NCI-H1436 (cell line): ENCODE results near the gene TNXB.
"Not testable (repeated sequence)": the region's sequence is repeated elsewhere in the genome, so short reads cannot be mapped to it uniquely, and the experiment has no call there.

Experiments used
- DNase-seq: peaks from one replicate; lab custom pipeline; 2025; lab: John Stamatoyannopoulos, UW

The TNXB gene

DNA sequence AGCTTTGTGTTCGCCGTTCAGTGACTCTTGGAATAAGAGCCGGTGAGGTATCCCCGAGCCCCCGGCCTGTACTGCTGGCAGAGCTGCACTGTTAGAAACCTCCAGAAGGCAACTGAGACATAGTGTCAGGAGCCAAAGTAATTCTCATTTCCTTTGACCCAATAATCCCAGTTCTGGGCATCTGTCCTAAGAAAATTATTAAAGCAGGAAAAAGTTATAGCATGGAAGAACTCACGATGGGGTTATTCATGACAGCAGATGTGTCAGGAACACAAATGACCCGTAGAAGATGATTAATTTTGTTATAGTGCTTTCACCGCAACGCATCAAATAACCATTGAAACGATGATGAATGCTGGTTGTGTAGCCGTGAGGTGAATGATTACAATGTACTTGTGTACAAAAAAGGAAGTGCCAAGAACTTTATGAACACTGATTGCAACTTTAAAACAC, 50.6 kb downstream of the TNXB start:
- DNase-seq: no peak

DNA sequence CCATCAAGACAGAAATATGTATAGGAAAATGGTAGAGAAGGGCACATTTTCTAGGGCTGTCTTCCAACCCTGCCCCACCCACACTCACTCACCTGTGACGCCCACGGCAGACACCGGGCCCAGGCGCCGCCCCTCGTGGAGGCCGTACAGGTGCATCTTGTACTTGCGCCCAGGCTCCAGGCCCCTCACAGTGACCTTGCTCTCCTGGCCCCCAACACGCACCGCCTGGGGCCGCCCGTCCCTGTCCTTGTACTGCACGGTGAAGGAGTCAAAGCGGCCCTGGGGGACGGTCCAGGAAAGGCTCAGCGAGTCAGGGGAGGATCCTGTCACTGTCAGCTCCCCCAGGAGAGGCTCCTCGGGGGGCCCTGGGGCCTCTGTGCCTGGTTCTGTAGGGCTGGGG, 51.2 kb downstream of the TNXB start:
- no peak for DNase-seq

GRCh38 chr6:32056254-32056653, 52.9 kb downstream of the TNXB start:
- no peak for DNase-seq

DNA sequence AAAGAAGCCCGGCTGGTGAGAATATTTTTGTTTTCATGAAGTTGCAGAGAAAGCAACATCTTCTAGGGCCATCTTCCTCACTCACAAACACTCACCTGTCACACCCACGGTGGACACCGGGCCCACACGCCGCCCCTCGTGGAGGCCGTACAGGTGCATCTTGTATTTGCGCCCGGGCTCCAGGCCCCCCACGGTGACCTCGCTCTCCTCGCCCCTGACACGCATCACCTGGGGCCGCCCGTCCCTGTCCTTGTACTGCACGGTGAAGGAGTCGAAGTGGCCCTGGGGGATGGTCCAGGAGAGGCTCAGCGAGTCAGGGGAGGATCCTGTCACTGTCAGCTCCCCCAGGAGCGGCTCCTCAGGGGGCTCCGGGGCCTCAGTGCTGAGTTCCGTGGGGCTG, 53.4 kb downstream of the TNXB start:
- not testable (repeated sequence) for DNase-seq

GRCh38 chr6:32053314-32053713, 55.8 kb downstream of the TNXB start:
- not testable (repeated sequence) for DNase-seq

DNA sequence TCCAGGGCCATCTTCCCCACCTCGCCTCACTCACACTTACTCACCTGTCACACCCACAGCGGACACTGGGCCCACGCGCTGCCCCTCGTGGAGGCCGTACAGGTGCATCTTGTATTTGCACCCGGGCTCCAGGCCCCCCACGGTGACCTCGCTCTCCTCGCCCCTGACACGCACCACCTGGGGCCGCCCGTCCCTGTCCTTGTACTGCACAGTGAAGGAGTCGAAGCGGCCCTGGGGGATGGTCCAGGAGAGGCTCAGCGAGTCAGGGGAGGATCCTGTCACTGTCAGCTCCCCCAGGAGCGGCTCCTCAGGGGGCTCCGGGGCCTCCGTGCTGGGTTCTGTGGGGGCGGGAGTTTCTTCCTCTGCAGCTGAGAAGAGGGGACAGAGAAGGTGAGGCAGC, 56.5 kb downstream of the TNXB start:
- not testable (repeated sequence) for DNase-seq

DNA sequence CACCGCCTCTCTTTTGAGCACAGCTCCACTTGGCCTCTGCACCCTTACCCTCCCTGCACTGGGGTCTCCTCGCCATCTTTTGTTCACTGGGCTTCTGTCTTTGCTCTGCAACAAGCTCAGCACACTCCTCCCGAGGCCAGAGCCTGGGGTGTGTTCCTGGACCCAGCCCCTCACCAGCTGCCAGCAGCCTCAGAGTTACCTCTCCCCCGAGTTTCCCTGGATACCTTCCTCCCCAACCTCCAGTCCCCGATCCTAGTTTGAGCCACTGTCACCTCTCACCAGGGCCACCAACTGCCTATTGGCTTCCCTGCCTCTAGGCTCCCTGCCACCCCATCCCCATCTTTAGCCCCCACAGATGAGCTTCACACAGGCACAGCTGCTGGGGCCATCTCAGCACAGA, 58.6 kb downstream of the TNXB start:
- no peak for DNase-seq

DNA sequence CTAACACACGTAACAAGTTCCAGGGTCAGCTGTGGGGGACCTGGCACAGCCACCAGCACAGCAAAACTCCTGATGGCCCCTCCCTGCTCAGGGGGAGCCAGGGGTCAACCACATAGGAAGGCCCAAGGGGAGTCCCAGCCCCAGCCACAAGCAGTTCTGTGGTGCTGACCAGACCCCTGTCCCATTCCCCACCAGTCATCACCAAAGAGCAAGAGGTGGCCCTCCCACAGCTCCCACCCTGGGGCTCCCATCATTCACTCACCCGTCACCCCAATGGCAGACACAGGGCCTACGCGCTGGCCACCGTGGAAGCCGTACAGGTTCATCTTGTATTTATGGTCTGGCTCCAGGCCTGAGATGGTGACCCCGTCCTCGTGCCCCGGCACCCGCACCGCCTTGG, 59.4 kb downstream of the TNXB start:
- not testable (repeated sequence) for DNase-seq

DNA sequence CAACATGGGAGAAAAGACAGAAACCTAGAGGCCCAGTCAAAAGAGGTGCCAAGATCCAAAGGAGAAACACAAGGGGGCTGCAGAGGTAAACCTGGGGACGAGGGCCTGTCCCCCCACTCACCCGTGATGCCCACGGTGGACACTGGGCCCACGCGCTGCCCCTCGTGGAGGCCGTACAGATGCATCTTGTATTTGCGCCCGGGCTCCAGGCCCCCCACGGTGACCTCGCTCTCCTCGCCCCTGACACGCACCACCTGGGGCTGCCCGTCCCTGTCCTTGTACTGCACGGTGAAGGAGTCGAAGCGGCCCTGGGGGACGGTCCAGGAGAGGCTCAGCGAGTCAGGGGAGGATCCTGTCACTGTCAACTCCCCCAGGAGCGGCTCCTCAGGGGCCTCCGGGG, 60.0 kb downstream of the TNXB start:
- not testable (repeated sequence) for DNase-seq

DNA sequence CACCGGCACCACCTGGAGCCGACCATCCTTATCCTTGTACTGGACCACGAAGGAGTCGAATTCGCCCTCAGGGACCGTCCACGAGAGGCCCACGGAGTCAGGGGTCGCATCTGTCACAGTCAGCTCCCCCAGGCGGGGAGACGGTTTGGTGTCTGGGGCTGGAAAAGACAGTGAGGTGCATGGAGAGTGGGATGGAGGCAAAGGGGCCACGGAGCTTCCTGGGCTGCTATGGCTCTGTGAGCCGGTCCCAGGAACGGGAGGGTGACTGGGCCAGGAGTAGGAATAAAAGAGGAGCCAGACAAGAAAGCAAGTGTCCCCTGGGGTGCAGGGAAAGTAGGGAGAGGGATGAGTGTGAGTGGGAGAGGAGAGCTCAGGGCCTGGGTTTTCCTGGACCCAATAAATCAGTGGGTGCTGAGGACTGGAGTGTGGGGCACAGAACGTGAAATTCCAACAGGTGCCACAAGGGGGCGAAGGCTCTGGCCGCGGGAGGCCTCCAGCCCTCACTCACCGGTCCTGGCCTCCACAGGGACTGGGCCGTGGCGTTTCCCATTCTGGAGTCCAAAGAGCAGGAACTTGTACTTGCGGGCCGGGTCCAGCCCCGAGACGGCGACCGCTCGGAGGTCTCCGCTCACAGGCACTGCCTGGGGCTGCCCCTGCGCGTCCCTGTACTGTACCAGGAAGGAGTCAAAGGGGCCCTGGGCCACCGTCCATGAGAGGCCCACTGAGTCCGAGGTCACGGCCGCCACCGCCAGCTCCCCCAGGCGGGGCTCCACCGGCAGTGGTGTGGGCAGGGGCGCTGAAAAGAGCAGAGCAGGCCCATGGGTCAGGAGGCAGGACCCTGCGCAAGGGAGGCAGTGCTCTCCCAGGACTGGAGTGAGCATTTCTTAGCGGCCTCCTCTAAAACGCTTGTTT, 61.0 kb downstream of the TNXB start:
- DNase-seq: no peak

DNA sequence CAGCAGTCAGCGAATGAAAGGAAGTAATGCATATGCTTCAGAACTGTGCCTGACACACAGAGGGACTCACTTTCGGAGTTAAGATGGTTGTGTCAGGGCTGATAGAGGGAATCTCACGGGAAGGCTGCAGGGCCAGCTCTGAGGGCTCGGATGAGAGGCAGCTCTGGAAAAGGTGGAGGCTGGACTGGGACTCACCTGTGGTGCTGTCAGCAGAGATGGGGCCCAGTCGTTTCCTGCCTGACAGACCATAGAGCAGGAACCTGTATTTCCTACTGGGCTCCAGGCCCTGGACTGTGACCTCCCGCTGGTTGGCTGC, 61.6 kb downstream of the TNXB start:
- no peak for DNase-seq

DNA sequence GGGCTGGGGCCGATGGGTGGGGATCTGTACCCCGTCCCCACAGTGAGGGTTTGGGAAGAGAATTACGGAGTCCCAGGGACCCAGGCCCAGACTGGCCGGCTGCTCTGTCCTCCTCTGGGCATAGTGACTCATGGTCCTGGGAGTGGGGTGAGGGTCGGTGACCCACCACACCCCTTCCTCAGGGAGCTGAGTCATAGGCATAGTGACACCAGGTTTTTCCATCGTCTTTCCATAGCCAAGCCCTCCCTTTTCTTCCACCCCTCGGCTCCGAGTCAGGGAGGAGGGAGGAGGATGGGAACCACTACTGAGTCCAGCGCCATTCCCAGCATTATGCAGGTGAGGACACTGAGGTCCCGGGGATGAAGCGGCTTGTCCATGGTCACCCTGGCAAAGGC, 62.1 kb downstream of the TNXB start:
- no peak for DNase-seq

DNA sequence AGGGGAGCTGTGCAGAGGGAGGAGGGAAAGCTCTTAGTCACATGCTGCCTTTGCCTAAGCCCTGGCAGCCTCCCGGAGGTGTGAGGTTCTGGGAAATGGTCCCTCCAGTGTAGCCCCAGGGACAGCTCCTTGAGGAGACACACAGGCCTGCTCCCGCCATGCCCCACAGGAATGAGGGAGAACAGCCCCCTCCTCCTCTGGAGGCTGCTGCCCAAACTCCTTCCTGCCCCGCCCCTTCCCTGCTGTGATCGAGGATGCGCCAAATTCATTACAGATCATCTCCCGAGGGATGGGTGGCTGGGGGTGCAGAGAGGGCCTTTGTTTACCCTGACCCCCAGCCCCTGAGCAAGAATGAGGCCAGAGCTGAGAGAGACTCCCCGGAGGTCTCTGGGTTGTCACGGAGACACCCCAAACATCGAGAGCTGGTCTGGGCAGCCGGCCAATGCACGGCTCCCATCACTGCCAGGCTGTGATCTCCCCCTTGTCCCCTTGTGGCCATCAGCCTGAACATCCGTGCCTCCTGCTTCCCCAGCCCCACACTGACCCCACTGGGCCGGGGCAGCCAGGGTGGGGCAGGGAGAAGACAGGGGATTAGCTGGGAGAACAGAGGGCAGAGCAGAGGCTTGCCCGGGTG, 62.6 kb downstream of the TNXB start:
- no peak for DNase-seq

GRCh38 chr6:32045811-32046449, 63.2 kb downstream of the TNXB start:
- DNase-seq: no peak

DNA sequence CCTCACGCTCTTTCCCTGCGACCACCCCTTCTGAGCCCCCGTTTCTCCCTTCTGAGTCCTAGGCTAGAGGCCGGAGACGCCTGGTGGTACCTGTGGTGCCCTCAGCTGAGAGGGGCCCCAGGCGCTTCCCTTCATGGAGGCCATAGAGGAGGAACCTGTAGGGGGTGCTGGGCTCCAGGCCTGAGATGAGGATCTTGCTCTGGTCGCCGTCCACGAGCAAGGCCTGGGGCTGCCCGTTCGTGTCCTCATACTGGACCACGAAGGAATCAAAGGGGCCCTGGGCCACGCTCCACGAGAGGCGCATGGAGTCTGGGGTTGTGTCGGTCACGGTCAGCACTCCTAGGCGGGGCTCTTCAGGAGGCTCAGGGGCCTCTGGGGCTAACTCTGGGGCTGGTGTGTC, 64.2 kb downstream of the TNXB start:
- DNase-seq: not testable (repeated sequence)

DNA sequence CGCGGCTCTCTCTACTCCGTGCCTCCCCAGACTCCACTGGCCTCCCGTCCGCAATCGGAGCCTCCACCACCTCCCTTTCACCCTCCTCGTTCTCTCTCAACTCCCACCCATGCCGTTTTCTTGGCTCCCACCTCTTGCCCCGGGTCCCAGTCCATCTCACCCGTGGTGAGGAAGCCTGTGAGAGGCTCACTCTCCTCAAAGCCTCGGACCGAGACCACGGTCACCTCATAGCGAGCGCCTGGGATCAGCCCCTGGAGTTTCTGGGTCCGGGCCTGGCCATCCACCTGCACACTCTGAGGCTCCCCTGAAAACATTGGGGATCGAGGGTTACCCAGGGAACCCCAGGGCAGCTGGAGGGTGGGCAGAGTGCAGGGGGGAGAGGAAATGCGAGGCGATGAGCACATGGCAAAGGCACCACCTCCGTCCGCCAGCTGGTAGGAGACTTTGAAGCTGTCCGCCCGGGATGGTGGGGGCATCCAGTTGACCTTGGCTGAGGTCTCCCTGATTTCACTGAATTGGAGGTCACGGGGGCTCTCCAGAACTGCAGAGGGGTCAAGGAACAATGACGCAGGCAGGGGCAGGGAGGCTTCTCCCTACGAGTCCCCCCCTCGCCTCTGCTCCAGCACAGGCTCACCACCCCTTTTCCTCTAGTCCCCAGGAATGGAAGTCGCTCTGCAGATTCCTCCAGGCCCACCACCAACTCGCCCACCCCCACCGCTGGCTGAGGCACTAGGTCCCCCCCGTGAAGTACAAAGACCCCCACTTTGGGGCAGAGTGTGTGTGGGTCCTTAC, 65.4 kb downstream of the TNXB start:
- DNase-seq: not testable (repeated sequence)

GRCh38 chr6:32042276-32042675, 66.9 kb downstream of the TNXB start:
- DNase-seq: not testable (repeated sequence)

DNA sequence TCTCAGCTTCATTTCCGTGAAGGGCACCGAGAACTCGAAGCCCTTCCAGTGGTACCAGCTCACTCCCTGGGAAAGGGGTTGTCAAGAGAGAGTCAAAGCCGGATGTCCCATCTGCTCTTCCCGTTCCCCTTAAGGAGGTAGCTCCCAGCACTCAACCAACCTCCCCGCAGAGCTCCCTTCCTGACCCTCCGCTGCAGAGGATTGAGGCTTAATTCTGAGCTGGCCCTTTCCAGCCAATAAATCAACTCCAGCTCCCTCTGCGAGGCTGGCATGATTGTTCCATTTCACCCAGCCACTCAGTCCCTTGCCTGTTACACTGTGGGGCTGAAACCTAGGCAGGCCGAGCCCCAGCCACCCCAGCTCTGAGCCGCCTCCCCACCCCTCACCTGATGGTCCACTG, 67.8 kb downstream of the TNXB start:
- DNase-seq: not testable (repeated sequence)

- not testable (repeated sequence) for DNase-seq
Measured at GRCh38 chr6:32041050-32041321, 68.2 kb downstream of the TNXB start.

DNA sequence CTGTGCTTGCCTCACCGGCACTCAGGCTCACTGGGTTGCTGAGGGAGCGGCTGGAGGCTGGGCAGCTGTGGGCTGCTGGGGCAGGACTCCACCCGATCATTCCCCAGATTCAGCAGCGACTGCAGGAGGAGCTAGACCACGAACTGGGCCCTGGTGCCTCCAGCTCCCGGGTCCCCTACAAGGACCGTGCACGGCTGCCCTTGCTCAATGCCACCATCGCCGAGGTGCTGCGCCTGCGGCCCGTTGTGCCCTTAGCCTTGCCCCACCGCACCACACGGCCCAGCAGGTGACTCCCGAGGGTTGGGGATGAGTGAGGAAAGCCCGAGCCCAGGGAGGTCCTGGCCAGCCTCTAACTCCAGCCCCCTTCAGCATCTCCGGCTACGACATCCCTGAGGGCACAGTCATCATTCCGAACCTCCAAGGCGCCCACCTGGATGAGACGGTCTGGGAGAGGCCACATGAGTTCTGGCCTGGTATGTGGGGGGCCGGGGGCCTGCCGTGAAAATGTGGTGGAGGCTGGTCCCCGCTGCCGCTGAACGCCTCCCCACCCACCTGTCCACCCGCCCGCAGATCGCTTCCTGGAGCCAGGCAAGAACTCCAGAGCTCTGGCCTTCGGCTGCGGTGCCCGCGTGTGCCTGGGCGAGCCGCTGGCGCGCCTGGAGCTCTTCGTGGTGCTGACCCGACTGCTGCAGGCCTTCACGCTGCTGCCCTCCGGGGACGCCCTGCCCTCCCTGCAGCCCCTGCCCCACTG, 68.7 kb downstream of the TNXB start:
- not testable (repeated sequence) for DNase-seq
